HG03378 (cell line): ENCODE data around the gene ARHGAP21.
"Not testable (repeated sequence)": the region's sequence is repeated elsewhere in the genome, so short reads cannot be mapped to it uniquely, and the experiment has no call there.

Source experiments
- ATAC-seq: cut with Tn5 transposase; IDR thresholded peaks from one replicate; pipeline ENCODE4 v1.9.1; 2021; ENCODE audit warnings: mild to moderate bottlenecking, moderate library complexity; ENCODE audit not compliant: unreplicated experiment

The ARHGAP21 gene

GRCh38 chr10:24643679-24644209 is 79.9 kb downstream of the ARHGAP21 start:
- no peak for ATAC-seq

- ATAC-seq, result peak; percentile 88
Observed at GRCh38 chr10:24642921-24643678, 80.6 kb downstream of the ARHGAP21 start.

- ATAC-seq, result no peak
Observed at GRCh38 chr10:24639124-24639523, 84.6 kb downstream of the ARHGAP21 start.

- ATAC-seq, result no peak
Observed at GRCh38 chr10:24625778-24626177, 97.9 kb downstream of the ARHGAP21 start.

GRCh38 chr10:24623383-24623782 is 100.3 kb downstream of the ARHGAP21 start:
- ATAC-seq, result no peak

GRCh38 chr10:24622781-24623301 is 100.8 kb downstream of the ARHGAP21 start:
- ATAC-seq, result no peak

- ATAC-seq, result not testable (repeated sequence)
Observed at GRCh38 chr10:24621035-24621795, 102.5 kb downstream of the ARHGAP21 start.

GRCh38 chr10:24619994-24620310 is 103.7 kb downstream of the ARHGAP21 start:
- not testable (repeated sequence) for ATAC-seq

- not testable (repeated sequence) for ATAC-seq
Observed at GRCh38 chr10:24619291-24619993, 104.2 kb downstream of the ARHGAP21 start.

GRCh38 chr10:24618401-24618800 is 105.3 kb downstream of the ARHGAP21 start:
- ATAC-seq, result no peak

- peak; percentile 60 for ATAC-seq
Observed at GRCh38 chr10:24617771-24618396, 105.8 kb downstream of the ARHGAP21 start.

GRCh38 chr10:24616536-24616935 is 107.2 kb downstream of the ARHGAP21 start:
- no peak for ATAC-seq

- ATAC-seq, result no peak
Observed at GRCh38 chr10:24606021-24606420, 117.7 kb downstream of the ARHGAP21 start.

- no peak for ATAC-seq
Observed at GRCh38 chr10:24605141-24605540, 118.5 kb downstream of the ARHGAP21 start.

GRCh38 chr10:24603333-24603732 is 120.4 kb downstream of the ARHGAP21 start:
- ATAC-seq, result no peak

- no peak for ATAC-seq
Observed at GRCh38 chr10:24597961-24598360, 125.7 kb downstream of the ARHGAP21 start.

GRCh38 chr10:24597426-24597825 is 126.3 kb downstream of the ARHGAP21 start:
- no peak for ATAC-seq

- ATAC-seq, result no peak
Observed at GRCh38 chr10:24596217-24596930, 127.3 kb downstream of the ARHGAP21 start.

GRCh38 chr10:24590697-24591457 is 132.8 kb downstream of the ARHGAP21 start:
- ATAC-seq, result no peak
